Body of pancreas (tissue), 4 donors: ENCODE results near the gene PITPNB. TPM values are rescaled to one million over a fixed set of nuclear protein-coding genes. Genes with fewer than 3 reads are reported as not detected.

Experiments used
- ATAC-seq: fragments of 150-250 bp; one replicate; pipeline ENCODE4 v1.9.1; 2016
- DNase-seq, 4 donors: peaks; one replicate each; pipeline ENCODE4 v3.0.0-alpha.2; 2019
- H3K27ac ChIP-seq, 4 donors: fragments of 200-600 bp; sonication (generic); 1 replicate in 3 of 4; 2 replicates in 1 of 4; pipeline versions ENCODE4 v1.5.1 to v1.6.1; 2016 to 2019; ENCODE audit warnings: mild to moderate bottlenecking in 1 of 4, mixed read lengths in 1 of 4, moderate library complexity in 1 of 4
- H3K27me3 ChIP-seq, 2 donors: fragments of 200-600 bp; sonication (generic); one replicate each; pipeline ENCODE4 v1.6.0; 2016; ENCODE audit warnings: mild to moderate bottlenecking in 1 of 2
- H3K36me3 ChIP-seq, 2 donors: fragments of 200-600 bp; sonication (generic); replicated peaks in 1 of 2; 2 replicates each; pipeline ENCODE4 v1.5.1; 2016; ENCODE audit warnings: low read depth in 2 of 2; ENCODE audit not compliant: insufficient read depth in 1 of 2
- H3K4me1 ChIP-seq: fragments of 200-600 bp; sonication (generic); one replicate; pipeline ENCODE4 v1.6.0; 2016
- H3K4me3 ChIP-seq, 2 donors: fragments of 200-600 bp; sonication (generic); 1 replicate in 1 of 2; 2 replicates in 1 of 2; pipeline ENCODE4 v1.5.1; 2016 to 2019
- H3K9me3 ChIP-seq, 3 donors: fragments of 200-600 bp; sonication (generic); 1 replicate in 2 of 3; 2 replicates in 1 of 3; pipeline ENCODE4 v1.5.1; 2016
- POLR2A ChIP-seq, 3 donors: fragments of 450-650 bp; IDR thresholded peaks; one replicate each; pipeline ENCODE4 v1.6.1; 2016; ENCODE audit warnings: antibody characterized with exemption in 3 of 3, mild to moderate bottlenecking in 2 of 3
- WGBS, 2 donors: methylation state at CpG; one replicate each; pipeline ENCODE4 v1.1.5; 2017; 5-methylcytosine and 5-hydroxymethylcytosine counted together
- intact Hi-C: fragments of 100-400 bp; cut with DNase I; formaldehyde crosslinking; loops from one replicate; pipeline ENCODE4 v1.15.1; 2023
- total RNA-seq, 2 donors: library from RNA; depleted of rRNA; stranded (reverse); fragments of >200 nt; gene quantifications; one replicate each; pipeline ENCODE4 v1.1.0, GENCODE V29; 2016
- TF ChIP-seq, protein P1 (sequence below), 7 experiments: fragments of 450-650 bp in 4 of 7; fragments of 200-600 bp in 3 of 7; sonication (generic) in 3 of 7; IDR thresholded peaks; one replicate each; pipeline ENCODE4 v1.5.1; 2016 to 2019; ENCODE audit warnings: antibody characterized with exemption in 7 of 7

The PITPNB gene
- total RNA-seq, 2 donors from 2014 or later = 21.3 to 39.6 TPM

DNA sequence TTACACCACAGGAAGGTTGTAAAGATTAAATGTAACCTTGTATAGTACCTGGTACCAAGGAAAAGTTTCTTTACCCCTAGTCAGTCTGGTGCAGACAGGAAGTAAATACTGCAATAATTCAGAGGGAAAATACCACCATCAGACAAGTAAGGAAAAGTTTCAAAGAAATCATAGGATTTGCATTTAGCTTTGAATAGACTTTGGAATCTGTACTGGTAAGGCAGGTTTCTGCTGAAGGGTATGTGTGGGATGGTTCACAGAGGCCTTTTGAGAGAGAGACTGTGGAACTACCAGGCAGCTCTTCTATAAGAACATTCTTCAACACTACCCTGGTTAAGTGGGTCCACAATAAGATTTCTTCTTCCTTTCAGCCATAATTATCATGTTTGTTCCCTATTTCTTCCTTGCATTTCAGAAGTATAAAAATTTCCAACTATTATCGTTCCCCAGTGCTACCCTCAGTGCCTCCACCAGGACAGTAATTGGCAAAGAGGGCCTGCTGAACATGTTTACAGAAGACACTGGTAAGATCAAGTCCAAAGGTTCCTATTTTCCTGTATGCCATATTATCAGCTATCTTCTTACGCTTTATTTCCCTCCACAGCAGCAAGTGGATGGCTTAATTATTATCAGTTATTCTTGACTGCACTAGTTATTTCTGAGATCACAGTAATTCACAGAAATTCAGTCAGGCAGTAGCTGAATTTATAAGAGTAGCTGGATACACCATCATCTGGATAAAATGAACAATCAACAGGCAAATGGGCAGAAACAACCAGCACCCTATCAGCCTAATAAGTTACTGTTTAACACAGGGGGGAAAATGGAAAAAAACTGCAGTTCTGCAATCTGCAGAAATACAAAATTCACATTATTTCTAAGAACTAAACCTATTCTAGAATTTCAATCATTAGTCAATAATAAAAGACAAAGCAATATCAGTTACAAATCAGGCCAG lies 48.5 kb downstream of the PITPNB start:
- no peak overlapping the region for H3K4me3 ChIP-seq
- no peaks in the 10 kb centered on the region for H3K9me3 ChIP-seq
- no peaks in the 10 kb centered on the region for H3K27me3 ChIP-seq
- H3K27ac ChIP-seq = peak overlapping the region in 3 of 4 donors; percentile 35 to 70 (median 48)
- WGBS, 2 donors = 42 to 48% methylated on average over 2 of the region's 2 CpGs
- intact Hi-C loops = no loop called here
- DNase-seq = no peak
- H3K4me1 ChIP-seq = peaks cover 66% of the 10 kb centered on the region
- TF ChIP-seq, protein P1, sequence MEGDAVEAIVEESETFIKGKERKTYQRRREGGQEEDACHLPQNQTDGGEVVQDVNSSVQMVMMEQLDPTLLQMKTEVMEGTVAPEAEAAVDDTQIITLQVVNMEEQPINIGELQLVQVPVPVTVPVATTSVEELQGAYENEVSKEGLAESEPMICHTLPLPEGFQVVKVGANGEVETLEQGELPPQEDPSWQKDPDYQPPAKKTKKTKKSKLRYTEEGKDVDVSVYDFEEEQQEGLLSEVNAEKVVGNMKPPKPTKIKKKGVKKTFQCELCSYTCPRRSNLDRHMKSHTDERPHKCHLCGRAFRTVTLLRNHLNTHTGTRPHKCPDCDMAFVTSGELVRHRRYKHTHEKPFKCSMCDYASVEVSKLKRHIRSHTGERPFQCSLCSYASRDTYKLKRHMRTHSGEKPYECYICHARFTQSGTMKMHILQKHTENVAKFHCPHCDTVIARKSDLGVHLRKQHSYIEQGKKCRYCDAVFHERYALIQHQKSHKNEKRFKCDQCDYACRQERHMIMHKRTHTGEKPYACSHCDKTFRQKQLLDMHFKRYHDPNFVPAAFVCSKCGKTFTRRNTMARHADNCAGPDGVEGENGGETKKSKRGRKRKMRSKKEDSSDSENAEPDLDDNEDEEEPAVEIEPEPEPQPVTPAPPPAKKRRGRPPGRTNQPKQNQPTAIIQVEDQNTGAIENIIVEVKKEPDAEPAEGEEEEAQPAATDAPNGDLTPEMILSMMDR (IDR thresholded peaks at IDR 0.05) = no peak
- no peak for TF ChIP-seq POLR2A (IDR thresholded peaks at IDR 0.05)
- ATAC-seq = peak; percentile 19
- H3K36me3 ChIP-seq = peaks cover 0 to 13% of the 10 kb centered on the region in 2 donors

DNA sequence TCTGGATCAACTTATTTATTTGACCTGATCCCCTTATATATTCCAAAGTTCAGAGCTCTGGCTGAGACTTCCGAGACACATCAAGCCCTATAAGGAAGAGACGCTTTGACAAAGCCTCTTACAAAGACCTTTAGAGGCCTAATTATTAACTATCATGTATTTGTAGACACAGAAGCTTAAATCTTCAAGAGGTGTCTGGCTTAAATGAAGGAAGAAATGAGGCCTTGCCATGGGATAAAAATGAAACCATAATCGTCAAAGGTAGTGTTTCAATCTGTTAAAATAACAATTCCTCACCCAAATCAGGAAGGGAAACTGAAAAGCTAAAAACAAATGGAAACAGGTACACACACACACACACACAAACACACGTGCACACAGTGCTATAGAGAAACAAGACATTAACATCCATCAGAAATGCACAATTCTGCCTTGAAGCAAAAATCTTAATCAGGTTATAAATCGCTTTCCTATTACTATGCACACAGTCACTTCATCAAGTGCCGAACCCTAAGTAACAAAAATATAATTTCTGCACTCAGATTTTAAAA lies 50.2 kb downstream of the PITPNB start:
- no peak overlapping the region for H3K4me3 ChIP-seq
- peaks cover 0 to 13% of the 10 kb centered on the region in 2 donors for H3K36me3 ChIP-seq
- peaks cover 68% of the 10 kb centered on the region for H3K4me1 ChIP-seq
- intact Hi-C loops = no loop called here
- 75% methylated on average over 6 of the region's 6 CpGs for WGBS, 2 donors
- H3K9me3 ChIP-seq = no peaks in the 10 kb centered on the region
- no peaks in the 10 kb centered on the region for H3K27me3 ChIP-seq
- DNase-seq (no peak), ATAC-seq (no peak)
- peak overlapping the region in 2 of 4 donors; percentile 34 to 53 for H3K27ac ChIP-seq
- no peak for TF ChIP-seq POLR2A (IDR thresholded peaks at IDR 0.05)
- TF ChIP-seq, protein P1 (IDR thresholded peaks at IDR 0.05) = no peak

DNA sequence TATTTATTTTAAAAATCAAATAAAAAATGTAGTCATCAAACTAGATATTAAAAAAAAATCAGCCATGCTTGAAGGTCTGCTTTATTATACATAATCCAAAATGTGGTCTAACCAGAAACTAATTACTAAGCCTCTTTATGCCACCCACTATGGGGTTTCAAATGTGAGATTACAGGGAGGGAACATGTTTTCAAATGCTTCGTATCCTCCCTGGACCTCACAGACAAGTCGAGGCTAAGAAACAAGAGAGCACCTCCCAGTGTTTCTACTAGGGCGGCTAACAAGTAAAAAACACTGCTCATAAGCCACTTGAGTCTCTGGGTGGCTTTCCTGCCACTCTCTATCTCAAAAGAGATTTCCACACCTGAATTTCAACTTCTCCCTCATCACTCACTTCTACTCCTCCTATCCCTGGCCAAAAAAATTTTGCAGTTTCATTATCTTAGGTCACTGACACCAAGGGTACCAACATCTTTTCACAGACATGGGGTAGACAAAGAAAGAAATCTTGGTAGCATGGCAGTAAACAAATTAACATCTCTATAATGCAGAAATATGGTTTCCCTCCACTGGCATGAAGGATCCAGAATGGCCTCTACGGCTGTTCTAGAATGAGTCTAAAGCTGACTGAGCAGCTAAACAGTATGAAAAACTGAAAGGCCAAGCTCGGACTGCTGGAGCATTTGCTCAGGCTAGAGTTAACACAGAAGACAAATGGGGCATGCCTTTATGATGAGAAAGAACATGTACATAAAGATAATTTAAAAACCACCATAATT lies 50.9 kb downstream of the PITPNB start:
- H3K9me3 ChIP-seq = no peaks in the 10 kb centered on the region
- ATAC-seq (no peak), DNase-seq (no peak)
- WGBS, 2 donors = 79 to 85% methylated on average over 5 of the region's 5 CpGs
- H3K27me3 ChIP-seq = no peaks in the 10 kb centered on the region
- H3K36me3 ChIP-seq = peaks cover 0 to 10% of the 10 kb centered on the region in 2 donors
- no peak overlapping the region for H3K4me3 ChIP-seq
- TF ChIP-seq, protein P1 (IDR thresholded peaks at IDR 0.05) = no peak
- TF ChIP-seq POLR2A (IDR thresholded peaks at IDR 0.05) = no peak
- H3K27ac ChIP-seq = peak overlapping the region in 2 of 4 donors; percentile 34 to 53
- intact Hi-C loops = no loop called here
- H3K4me1 ChIP-seq = peaks cover 67% of the 10 kb centered on the region

DNA sequence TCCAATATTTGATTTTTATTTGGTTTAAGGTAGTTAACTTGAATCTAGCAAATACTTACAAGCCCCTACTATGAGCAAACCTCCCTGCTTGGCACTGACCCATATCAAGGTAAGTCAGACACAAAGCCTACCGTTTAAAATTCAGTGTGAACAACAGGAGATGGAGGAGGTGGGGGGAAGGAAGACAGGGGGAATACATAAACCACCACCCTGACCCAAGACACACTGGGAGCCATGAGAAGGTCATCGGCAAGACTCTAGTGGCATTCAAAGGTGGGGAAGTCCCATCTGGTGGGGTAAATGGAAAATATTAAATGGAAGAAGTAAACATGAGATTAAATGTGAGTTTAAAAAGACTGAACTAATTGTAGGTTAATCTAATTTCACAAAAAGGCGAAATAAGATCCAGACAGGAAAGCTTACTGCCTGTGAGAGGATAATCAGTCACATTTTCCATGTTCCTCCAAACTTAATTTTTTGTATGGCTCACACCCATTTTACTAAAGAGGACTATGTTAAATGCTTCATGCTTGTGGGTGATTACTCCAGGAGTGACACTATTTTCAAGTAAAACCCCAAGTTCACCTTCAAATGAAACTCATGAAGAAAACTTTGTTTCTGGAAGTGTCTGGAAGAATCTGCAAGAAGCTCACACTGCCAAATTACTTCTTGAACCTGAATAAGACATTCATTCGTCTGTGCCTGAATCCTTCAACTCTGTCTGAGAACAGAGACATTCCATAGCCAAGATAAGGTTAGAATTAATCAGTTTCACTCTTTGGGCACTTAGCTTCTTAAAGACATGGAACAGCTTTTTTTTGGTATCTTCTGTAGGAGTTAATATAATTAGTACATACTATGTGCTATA lies 51.7 kb downstream of the PITPNB start:
- TF ChIP-seq, protein P1 (IDR thresholded peaks at IDR 0.05) = no peak
- TF ChIP-seq POLR2A (IDR thresholded peaks at IDR 0.05) = no peak
- H3K27me3 ChIP-seq = no peaks in the 10 kb centered on the region
- H3K4me1 ChIP-seq = peaks cover 72% of the 10 kb centered on the region
- no peaks in the 10 kb centered on the region for H3K9me3 ChIP-seq
- 13 to 22% methylated on average over 4 of the region's 4 CpGs for WGBS, 2 donors
- ATAC-seq = peak; percentile 12
- intact Hi-C loops = no loop called here
- DNase-seq = no peak
- H3K4me3 ChIP-seq = no peak overlapping the region
- peak overlapping the region in 3 of 4 donors; percentile 4 to 34 (median 19) for H3K27ac ChIP-seq
- H3K36me3 ChIP-seq = peaks cover 0 to 3% of the 10 kb centered on the region in 2 donors
